HG02763 (cell line): ENCODE results near the gene ZBTB7A.
"Not testable (repeated sequence)": the region's sequence is repeated elsewhere in the genome, so short reads cannot be mapped to it uniquely, and the experiment has no call there.

Experiments used
- ATAC-seq: cut with Tn5 transposase; IDR thresholded peaks from one replicate; pipeline ENCODE4 v1.9.1; 2021; ENCODE audit warnings: mild to moderate bottlenecking, moderate library complexity; ENCODE audit not compliant: unreplicated experiment

Gene ZBTB7A

DNA sequence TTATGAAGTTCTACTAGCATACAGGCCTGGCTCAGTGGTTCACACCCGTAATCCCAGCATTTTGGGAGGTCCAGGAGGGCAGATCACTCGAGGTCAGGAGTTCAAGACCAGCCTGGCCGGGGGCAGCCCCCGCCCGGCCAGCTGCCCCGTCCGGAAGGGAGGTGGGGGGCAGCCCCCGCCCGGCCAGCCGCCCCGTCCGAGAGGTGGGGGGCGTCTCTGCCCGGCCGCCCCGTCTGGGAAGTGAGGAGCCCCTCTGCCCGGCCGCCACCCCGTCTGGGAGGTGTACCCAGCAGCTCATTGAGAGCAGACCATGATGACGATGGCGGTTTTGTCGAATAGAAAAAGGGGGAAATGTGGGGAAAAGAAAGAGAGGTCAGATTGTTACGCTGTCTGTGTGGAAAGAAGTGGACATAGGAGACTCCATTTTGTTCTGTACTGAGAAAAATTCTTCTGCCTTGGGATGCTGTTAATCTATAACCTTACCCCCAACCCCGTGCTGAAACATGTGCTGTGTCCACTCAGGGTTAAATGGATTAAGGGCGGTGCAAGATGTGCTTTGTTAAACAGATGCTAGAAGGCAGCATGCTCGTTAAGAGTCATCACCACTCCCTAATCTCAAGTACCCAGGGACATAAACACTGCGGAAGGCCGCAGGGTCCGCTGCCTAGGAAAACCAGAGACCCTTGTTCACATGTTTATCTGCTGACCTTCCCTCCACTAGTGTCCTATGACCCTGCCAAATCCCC is 67.9 kb downstream of the ZBTB7A start:
- not testable (repeated sequence) for ATAC-seq

- ATAC-seq: no peak
These were observed 71.1 kb downstream of the ZBTB7A start for GRCh38 chr19:3995607-3996006.
